ES-I3 (cell line): ENCODE data around the gene TRPM7.
"Not testable (repeated sequence)": the region's sequence is repeated elsewhere in the genome, so short reads cannot be mapped to it uniquely, and the experiment has no call there.

Experiments
- H3K36me3 ChIP-seq: 2 replicates; pipeline ENCODE4 v1.6.1; 2013; ENCODE audit warnings: mild to moderate bottlenecking, low read length, control low read depth, moderate library complexity; ENCODE audit not compliant: insufficient read depth
- H3K4me1 ChIP-seq: 2 replicates; pipeline ENCODE4 v1.6.1; 2013; ENCODE audit warnings: mild to moderate bottlenecking, control low read depth, low read length; ENCODE audit not compliant: insufficient read depth
- H3K9ac ChIP-seq: 2 replicates; pipeline ENCODE4 v1.6.1; 2013; ENCODE audit warnings: low read depth, mild to moderate bottlenecking, low read length, moderate library complexity
- H3K9me3 ChIP-seq: 2 replicates; pipeline ENCODE4 v1.6.1; 2013; ENCODE audit warnings: mild to moderate bottlenecking, low read length, moderate library complexity; ENCODE audit not compliant: control insufficient read depth, insufficient read depth

Gene TRPM7

GRCh38 chr15:50627351-50628055 lies 59.1 kb downstream of the TRPM7 start:
- no peak overlapping the region for H3K9ac ChIP-seq
- no peaks in the 10 kb centered on the region for H3K9me3 ChIP-seq
- 0 out of 2 replicates have a peak, but pooled peaks cover 8% of the 10 kb centered on the region for H3K36me3 ChIP-seq
- H3K4me1 ChIP-seq, result no peaks in the 10 kb centered on the region

- H3K4me1 ChIP-seq, result no peaks in the 10 kb centered on the region
- H3K36me3 ChIP-seq, result 0 out of 2 replicates have a peak, but pooled peaks cover 4% of the 10 kb centered on the region
- H3K9me3 ChIP-seq, result no peaks in the 10 kb centered on the region
- H3K9ac ChIP-seq, result no peak overlapping the region
Measured at GRCh38 chr15:50624616-50625168, 61.9 kb downstream of the TRPM7 start.

GRCh38 chr15:50622361-50622943 lies 64.1 kb downstream of the TRPM7 start:
- not testable (repeated sequence) for H3K4me1 ChIP-seq, H3K36me3 ChIP-seq, H3K9ac ChIP-seq, H3K9me3 ChIP-seq

GRCh38 chr15:50616960-50617359 lies 69.6 kb downstream of the TRPM7 start:
- not testable (repeated sequence) for H3K9ac ChIP-seq, H3K4me1 ChIP-seq, H3K36me3 ChIP-seq, H3K9me3 ChIP-seq

- H3K36me3 ChIP-seq, H3K9ac ChIP-seq, H3K9me3 ChIP-seq, H3K4me1 ChIP-seq: not testable (repeated sequence)
Measured at GRCh38 chr15:50616554-50616953, 70.0 kb downstream of the TRPM7 start.

GRCh38 chr15:50613600-50613999 lies 73.0 kb downstream of the TRPM7 start:
- Histone ChIP-seq H3K9ac (no peak overlapping the region), H3K4me1 (no peaks in the 10 kb centered on the region), H3K36me3 (0 out of 2 replicates have a peak, but pooled peaks cover 2% of the 10 kb centered on the region), H3K9me3 (no peaks in the 10 kb centered on the region)

- peaks cover 6% of the 10 kb centered on the region; the same call in 1 of the 2 replicates for H3K4me1 ChIP-seq
- H3K36me3 ChIP-seq, result 0 out of 2 replicates have a peak, but pooled peaks cover 2% of the 10 kb centered on the region
- no peak overlapping the region for H3K9ac ChIP-seq
- H3K9me3 ChIP-seq, result no peaks in the 10 kb centered on the region
Measured at GRCh38 chr15:50607129-50607528, 79.5 kb downstream of the TRPM7 start.

GRCh38 chr15:50605462-50605861 lies 81.1 kb downstream of the TRPM7 start:
- H3K4me1 ChIP-seq, result peaks cover 6% of the 10 kb centered on the region; the same call in 1 of the 2 replicates
- H3K36me3 ChIP-seq, result no peaks in the 10 kb centered on the region
- no peaks in the 10 kb centered on the region for H3K9me3 ChIP-seq
- H3K9ac ChIP-seq, result no peak overlapping the region

- not testable (repeated sequence) for H3K9me3 ChIP-seq, H3K4me1 ChIP-seq, H3K36me3 ChIP-seq, H3K9ac ChIP-seq
Measured at GRCh38 chr15:50602028-50602427, 84.6 kb downstream of the TRPM7 start.

- Histone ChIP-seq H3K4me1 (no peaks in the 10 kb centered on the region), H3K9ac (no peak overlapping the region), H3K9me3 (no peaks in the 10 kb centered on the region), H3K36me3 (peaks cover 12% of the 10 kb centered on the region; the same call in 1 of the 2 replicates)
Measured at GRCh38 chr15:50594311-50594710, 92.3 kb downstream of the TRPM7 start.

GRCh38 chr15:50593761-50594160 lies 92.8 kb downstream of the TRPM7 start:
- H3K9ac ChIP-seq, result no peak overlapping the region
- no peaks in the 10 kb centered on the region for H3K4me1 ChIP-seq
- H3K9me3 ChIP-seq, result no peaks in the 10 kb centered on the region
- H3K36me3 ChIP-seq, result peaks cover 12% of the 10 kb centered on the region; the same call in 1 of the 2 replicates

GRCh38 chr15:50590288-50590687 lies 96.3 kb downstream of the TRPM7 start:
- Histone ChIP-seq H3K9ac (no peak overlapping the region), H3K4me1 (no peaks in the 10 kb centered on the region)

GRCh38 chr15:50577492-50577891 lies 109.1 kb downstream of the TRPM7 start:
- H3K36me3 ChIP-seq, result peaks cover 15% of the 10 kb centered on the region

More at GRCh38 chr15:50590288-50590687, 96.3 kb downstream of the TRPM7 start:
- no peaks in the 10 kb centered on the region for H3K9me3 ChIP-seq
- H3K36me3 ChIP-seq, result peaks cover 7% of the 10 kb centered on the region; the same call in 1 of the 2 replicates

GRCh38 chr15:50576166-50576565 lies 110.4 kb downstream of the TRPM7 start:
- Histone ChIP-seq H3K9ac (no peak overlapping the region), H3K36me3 (peaks cover 19% of the 10 kb centered on the region), H3K9me3 (no peaks in the 10 kb centered on the region), H3K4me1 (no peaks in the 10 kb centered on the region)

More at GRCh38 chr15:50577492-50577891, 109.1 kb downstream of the TRPM7 start:
- no peaks in the 10 kb centered on the region for H3K9me3 ChIP-seq
- H3K4me1 ChIP-seq, result no peaks in the 10 kb centered on the region
- no peak overlapping the region for H3K9ac ChIP-seq

- H3K4me1 ChIP-seq, H3K9ac ChIP-seq: not testable (repeated sequence)
- peaks cover 22% of the 10 kb centered on the region for H3K36me3 ChIP-seq
Measured at GRCh38 chr15:50573842-50574241, 112.8 kb downstream of the TRPM7 start.

More at GRCh38 chr15:50573842-50574241, 112.8 kb downstream of the TRPM7 start:
- H3K9me3 ChIP-seq, result not testable (repeated sequence)
